Activated T-helper 1 cell treated with anti-CD3 and anti-CD28 coated beads, Interleukin-2, amount 50 U/mL, for 16 hours (primary cell): Measurements from ENCODE around the gene FBLN5.
A peak's percentile ranks its signal among the peaks of the same experiment; 100 is the strongest.

Experiments
- DNase-seq, 2 donors: peaks; one replicate each; pipeline ENCODE4 v3.0.0-alpha.2; 2020; ENCODE audit warnings: low read depth in 1 of 2, low spot score in 1 of 2

FBLN5 gene, protein sequence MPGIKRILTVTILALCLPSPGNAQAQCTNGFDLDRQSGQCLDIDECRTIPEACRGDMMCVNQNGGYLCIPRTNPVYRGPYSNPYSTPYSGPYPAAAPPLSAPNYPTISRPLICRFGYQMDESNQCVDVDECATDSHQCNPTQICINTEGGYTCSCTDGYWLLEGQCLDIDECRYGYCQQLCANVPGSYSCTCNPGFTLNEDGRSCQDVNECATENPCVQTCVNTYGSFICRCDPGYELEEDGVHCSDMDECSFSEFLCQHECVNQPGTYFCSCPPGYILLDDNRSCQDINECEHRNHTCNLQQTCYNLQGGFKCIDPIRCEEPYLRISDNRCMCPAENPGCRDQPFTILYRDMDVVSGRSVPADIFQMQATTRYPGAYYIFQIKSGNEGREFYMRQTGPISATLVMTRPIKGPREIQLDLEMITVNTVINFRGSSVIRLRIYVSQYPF

DNA sequence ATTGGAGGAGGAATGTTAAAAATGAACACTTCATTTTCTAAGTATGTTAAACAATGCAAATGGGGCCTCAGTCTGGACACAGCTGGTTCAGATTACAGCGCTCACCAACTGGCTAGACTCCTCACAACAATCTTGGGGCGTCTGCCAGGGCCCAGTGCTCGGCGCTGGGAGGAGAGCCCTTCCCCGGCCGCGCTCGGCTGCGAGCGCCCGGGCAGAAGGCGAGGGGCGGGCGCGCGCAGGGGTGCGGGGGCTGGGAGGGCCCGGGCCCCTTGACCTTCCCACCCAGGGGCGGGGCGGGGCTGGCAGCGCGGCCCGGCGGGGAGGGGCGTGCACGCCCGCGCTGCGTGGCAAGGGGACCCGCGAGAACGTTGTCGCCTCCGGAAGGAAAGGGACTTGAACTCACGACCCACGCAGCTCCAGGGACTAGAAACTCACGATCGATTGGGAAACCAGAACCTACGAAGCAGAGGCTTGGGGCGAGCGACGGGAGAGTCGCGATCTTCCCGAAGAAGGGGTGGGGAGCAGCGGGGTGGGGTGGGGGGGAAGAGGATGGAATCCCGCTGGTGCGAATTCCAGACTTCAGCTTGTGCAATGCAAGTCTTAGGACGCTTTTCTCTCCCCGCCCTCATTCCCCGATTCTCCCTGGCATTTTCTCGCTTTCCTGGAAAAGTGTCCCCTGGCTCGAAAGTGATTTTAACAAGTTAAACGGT lies at the start of gene FBLN5:
Gene FBLN5 (minus strand): TSS at position 220 of the 710 bp plus-strand sequence. CDS start 465 bp downstream, outside the sequence.
- peak in 1 of 2 donors; percentile 9 for DNase-seq

DNA sequence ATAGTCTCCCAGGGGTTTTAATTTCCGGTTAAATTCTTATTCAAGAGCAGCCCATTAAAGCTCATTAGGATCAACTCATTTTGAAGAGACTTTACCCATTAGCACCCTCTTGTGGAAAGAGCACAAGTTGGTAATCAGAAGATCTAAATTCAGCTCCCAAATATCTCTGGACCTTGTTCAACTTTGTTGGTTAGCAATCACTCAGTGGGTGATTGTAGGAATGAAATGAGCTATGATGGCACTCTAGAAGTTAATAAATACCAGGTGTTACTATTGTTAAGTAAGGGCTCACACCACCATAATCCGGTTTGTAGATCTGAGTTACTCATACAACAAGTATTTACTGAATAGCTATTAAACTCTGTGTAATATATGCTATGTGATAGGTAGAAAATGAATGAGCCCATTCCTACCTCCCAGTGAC lies 49.5 kb upstream of the FBLN5 start:
- no peak for DNase-seq

DNA sequence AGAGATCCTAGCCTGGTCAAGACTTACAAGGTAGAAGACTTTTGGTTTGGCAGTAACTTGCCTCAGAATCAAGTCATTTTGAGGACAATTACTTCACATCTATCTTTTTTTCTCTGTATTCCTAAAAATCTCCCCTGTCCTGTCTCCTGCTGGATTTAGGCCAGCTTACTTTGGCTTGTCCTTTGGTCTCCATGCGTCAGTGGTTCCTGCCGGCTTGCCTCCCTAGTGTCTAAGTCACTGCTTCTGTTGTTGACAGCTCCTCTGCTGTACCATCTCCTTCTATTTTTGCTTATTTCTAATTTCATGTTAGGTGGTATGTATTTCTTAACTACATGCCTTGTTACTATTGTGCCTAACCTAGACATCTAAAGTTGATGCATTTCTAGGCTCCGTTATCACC lies 39.7 kb upstream of the FBLN5 start:
- DNase-seq = no peak

DNA sequence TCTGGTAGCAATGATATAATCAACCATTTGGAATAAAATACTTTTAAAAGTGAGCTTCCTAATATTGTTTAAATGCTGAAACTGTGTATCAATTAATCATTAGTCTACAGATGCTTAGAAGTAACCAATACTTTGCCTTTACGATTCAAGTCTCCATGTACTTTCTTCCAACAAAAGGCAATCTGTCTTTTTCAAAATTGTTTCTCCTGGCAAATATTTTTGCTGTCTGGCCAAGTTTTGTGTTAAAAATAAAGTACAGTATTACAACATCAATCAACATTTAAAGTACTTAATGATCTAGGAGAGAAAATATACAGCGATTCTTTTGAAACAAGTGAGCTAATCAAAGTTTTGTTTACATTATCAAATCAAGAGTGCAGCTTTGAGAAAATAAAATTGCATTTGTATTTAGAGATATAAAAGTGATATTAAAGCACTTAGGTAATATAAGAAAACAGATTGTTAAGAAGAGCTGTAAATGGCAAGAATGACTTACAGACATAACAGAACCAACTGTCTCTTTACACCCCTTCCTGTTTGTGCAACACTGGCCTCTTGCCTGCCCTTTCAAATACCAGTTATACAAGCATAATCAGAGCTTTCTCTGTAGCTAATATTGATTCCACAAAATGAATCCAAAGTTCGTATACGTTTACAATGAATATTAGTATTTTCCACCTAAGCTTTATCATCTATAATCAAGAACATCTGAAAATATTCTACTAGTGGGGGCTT lies 38.2 kb upstream of the FBLN5 start:
- DNase-seq = no peak

DNA sequence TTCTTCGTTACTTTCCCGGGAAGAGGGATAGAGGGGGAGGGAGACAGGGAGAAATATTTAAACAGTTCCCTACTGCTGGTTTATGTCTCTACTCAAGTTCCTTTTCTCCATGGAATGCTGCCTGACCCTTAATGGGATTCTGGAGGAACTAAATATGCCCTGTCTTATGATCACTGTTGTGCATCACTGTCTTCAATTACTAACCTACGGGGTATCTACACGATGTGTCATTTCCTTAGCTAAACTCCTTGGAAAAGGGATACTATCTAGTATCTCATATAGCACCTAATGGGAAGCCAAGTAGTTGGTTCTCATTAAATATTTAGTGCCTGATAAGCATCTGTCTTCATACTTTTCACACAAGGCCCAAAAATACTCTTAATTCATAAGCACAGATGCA lies 37.5 kb upstream of the FBLN5 start:
- DNase-seq = no peak

DNA sequence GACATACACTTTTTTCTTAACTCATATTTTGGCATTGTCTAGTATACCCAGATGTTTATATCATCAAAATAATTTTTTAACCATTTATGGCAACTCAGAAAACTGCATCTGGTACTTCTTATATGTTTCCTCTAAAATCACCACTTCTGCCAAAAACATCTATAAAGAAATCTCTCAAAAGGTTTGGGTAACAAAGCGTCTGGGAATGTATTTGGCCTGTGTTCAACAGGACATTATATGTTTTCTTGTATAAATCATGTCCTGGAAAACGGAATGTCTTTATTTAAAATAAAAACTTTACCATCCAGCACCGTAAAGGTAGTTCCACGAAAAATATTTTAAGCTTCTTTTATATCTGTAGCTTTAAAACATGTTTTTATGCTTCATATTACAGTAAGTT lies 36.1 kb upstream of the FBLN5 start:
- DNase-seq = no peak

DNA sequence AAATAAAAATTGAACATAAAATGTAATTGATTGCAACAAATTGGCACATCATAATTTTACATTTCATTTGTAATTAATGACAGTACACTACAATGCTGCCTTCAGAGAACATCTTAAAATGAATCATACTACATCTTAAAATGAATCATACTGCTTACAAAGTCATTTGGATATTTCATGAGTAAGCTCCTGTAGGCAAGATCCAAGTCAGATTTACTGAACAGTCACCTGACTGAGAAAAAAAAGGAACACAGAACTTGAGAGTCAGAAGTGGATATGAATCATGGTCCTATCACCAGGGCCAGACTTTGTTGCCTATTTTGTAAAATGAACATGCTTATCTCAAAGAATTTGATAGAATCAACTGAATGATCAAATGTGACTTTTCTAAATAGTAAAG lies 32.7 kb upstream of the FBLN5 start:
- no peak for DNase-seq

DNA sequence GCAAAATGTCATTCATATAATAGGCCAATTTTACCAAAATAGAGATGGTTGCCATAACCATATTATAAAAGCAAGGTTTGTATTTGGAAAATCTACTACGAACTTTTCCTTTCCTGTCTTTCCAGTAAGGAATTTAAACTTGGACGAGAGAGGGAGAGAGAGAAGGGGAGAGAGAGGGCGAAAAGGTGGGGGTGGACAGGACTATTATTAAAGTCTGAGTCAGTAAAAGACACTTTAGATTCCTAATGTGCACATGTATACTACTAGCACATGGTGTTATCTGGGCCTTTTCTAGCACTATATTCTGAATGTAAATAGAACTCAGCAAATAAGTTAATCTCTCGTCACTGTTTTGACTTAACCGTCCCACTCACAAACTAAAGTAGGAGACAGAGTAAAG lies 30.4 kb upstream of the FBLN5 start:
- no peak for DNase-seq

DNA sequence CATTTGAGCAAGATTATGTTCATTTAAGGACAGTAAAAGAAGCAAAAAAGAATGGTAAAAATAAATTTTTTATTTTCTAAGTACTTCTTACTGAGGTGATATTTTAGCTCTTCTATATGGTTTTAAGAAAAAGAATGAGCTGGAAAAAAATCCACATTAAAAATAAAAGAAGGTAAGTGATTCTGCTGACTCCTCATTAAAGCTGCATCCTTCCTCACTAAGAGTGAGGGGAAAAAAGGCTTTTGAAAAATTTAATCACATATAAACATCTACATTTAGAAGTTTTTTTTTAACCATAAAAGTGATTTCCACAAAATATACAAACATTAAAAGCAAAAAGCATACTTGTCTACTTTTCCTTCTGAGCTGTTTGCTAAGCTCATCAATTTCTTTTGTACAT lies 28.3 kb upstream of the FBLN5 start:
- DNase-seq = no peak

DNA sequence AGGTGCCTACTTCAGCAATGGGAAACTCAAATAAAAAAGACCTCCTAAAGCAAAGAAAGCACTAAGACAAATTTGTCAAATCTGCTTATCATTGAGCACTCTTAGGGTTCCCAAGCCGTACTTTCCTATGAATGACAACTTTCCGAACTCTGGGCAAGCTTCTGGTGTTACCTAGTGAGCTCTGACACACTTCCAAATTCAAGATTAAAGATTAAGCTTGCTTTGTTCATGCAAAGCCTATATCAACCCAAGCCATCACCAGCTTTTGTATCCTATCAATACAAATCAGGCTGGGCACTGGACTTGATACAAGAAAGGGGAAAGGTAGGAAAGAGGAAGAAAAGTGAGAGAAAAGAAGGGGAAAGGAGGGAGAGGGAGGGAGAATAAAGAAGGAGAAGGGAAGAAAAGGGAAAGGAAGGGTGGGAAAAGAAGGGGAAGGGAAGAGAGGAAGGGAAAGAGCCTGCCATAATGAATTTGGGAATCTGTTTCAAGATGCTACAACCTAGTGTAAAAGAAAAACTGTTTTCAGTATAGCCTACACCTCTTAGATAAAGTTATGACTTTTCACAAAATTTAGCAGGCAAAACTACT lies 23.8 kb upstream of the FBLN5 start:
- DNase-seq = no peak

DNA sequence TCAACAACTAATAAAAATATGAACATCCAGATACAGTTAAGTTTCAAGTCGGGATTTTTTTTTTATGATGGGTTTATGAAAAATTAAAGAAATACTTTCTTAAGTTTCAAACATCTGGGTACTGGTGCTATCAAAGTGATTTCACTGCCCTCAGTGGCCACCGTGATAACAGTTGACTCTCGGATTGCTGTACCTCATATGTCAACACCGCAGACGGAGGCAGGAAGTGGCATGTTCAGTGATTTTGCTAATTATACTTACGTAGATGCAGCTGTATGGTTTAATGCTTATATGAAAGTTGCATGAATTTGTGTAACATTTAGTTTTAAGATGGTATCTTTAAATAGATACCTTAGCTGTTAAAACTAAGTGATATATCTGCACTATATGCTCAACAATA lies 20.8 kb upstream of the FBLN5 start:
- DNase-seq = no peak

DNA sequence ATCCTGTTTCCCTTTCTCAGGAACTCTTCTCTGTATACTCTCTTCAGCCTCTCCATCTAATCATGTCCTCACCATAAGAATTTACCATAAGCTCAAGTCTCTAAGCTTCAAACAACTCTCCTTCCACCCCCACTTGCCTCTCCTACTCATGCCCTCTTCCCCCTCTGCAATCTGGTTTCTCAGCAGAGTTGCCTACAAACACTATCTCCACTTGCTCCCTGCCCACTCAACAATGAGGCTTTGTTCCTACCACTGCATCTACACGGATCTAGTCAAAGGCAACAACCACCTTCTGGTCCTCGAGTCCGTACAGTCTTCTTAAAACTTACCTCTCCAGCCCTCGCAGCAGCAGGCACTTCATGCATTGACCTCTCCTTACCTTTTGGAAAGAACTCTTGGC lies 17.2 kb upstream of the FBLN5 start:
- DNase-seq = no peak

DNA sequence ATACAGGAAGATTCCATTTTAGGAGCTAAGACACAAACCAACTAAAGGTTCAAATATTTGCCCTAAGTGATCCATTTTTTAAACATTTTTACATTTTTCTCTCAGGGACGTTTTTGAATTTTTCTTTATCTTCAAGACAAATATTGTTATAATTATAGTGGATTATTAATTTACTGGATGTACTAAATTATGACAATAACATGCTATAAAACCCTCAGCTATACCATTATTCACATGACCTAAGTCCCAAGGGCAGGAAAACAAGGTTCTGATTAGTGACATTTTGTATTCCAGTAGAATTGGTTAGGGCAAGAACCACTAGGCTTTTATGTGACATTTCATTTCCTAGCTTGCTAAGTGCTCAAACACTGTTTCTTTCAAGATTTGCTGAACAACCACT lies 16.5 kb upstream of the FBLN5 start:
- DNase-seq = no peak

DNA sequence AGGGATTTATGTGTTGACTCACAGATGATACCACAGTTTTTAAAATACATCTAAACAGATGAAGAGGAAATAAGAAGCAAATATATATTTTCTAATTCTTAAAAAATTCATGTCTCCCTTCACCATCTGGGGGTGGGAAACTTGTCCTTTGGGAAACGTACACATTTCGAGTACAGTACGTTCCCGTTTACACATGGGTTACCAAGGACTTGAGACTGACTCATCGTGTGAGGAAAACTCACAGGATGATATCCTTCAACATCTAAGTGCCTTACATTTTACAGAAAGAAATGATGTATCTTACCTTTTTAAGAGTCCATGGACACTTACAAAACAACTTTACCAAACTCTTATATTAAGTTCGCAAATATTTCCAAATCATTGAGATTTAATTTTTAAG lies 16.0 kb upstream of the FBLN5 start:
- no peak for DNase-seq

DNA sequence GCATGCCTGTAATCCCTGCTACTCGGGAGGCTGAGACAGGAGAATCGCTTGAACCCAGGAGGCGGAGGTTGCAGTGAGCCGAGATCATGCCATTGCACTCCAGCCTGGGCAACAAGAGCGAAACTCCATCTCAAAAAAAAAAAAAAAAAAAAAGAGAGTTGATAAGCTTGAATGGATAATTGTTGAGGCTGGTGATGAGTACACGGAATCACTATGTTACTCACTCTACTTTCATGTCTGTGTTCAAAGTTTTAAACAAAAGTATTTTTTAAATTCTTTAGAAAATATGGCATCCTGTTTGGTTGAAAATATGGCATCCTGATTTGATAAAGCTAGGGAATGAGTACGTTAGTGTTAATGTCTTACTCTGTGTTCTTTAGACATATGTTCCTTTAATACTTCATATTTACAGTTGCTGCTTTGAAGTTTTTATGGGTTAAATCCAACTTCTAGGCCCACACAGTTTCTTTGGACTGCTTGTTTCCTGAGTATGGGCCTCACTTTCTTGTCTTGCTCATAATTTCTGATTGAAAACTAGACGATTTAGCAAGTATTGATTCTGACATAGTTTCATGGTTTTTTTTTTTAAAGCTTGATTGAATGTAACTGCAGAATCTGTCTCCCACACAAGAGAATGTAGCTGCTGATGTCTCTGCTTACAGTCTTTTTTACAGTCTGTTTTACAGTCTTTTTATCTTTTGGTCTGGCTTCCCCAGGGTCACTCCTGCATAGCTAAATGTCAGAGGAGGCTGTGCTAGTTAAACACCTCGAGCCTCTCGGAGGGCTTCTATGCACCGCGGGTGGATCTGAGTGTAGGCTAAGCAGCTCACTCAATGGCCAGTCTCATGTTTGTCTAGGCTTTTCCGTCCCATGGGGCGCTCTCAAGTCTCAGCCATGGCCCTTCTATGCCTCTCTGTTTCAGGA lies 14.1 kb upstream of the FBLN5 start:
- DNase-seq = no peak

DNA sequence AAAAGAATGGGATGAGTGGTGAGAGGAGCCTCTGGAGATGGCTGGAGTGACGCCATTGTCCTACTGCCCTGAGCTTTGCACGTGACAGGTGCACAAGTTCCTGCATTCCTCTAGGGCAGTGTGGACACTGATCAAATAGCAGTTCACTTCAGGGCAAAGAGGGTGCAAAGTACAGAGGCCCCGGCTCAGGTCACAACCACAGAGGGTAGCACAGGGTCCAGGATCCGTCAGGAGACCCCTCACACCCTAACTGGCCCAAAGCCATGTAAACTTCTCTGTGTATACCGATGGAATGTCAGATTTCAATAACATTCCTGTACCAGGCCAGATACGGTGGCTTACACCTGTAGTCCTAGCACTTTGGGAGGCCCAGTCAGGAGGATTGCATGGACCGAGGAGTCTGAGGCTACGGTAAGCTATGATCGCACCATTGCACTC lies 10.4 kb upstream of the FBLN5 start:
- DNase-seq = no peak

DNA sequence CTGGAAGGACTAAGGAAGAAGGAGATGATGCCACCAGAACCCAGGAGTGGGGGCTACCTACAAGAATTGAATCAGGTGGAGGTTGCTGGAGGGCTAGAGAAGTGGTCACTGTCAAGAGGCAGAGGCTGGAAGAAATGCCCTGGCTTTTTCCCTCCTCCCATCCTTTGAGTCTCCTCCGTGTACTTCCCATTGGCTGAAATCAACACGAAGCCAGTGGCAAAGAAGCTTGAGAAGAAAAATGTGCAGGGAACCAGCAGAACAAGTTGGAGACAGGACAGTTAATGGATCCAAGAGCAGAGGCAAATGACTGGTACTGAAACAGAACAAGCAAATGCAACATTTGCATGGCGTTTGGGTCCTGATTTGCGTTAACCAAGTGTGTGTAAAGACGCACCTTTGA lies 9.1 kb upstream of the FBLN5 start:
- DNase-seq = no peak

DNA sequence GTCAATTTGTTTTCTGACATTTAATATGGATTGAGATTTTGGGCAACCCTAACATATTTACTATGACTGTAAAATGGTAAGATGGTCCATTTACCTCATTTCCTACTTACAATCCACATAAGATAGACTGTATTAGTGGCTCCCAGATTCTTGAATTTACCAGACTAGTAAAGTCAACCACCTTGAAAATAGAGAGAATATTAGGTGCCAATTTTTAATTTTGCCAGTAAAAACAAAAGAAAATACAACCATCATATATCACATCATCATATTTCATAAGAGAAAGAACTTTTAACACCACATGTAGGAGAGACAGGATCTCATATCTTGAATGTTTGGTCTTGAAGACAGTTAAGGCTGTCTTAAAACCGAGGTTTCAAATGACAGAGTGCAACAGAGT lies 7.7 kb upstream of the FBLN5 start:
- DNase-seq = no peak

DNA sequence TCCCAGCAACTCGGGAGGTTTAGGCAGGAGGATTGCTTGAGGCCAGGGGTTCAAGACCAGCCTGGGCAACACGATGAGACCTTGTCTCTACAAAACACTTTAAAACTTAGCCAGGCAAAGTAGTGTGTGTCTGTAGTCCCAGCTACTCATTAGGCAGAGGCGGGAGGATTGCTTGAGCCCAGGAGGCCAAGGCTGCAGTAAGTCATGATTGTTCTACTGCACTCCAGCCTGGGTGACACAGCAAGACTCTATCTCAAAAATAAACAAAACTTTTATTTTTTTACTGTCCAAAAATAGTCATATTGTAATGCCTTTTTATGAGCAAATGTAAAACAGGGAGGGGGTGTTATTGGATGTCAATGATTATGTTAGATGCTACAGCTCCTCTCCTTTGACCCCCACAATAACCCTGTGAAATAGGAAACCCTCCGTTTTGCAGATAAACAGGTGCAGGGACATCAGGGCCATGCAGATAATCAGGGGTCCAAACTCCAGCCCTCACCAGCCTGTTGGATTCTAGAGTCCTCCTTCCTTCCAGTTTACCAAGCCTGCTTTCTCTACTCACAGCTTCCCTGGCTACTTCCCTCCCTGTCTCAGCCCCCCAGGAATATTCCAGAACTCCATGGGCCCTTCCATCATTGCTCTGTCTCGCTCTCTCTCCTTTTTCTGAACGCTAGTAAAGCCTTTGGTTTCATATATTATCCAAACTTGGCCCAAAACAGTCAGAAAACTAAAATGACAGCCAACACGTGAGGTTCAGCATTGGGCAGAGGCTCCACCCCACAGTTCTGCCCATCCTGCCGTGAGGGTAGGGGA lies 5.9 kb upstream of the FBLN5 start:
- no peak for DNase-seq
